GM12865 (cell line): ENCODE results near the gene ADNP2.
"Not testable (repeated sequence)": the region's sequence is repeated elsewhere in the genome, so short reads cannot be mapped to it uniquely, and the experiment has no call there.

Experiments used
- DNase-seq: peaks from one replicate; pipeline ENCODE4 v3.0.0; 2010; ENCODE audit warnings: low read depth
- H3K4me3 ChIP-seq: 2 replicates; pipeline ENCODE4 v1.5.1; 2011; ENCODE audit warnings: mild to moderate bottlenecking, low read depth, low read length, control low read depth
- CTCF ChIP-seq: IDR thresholded peaks from 2 replicates; pipeline ENCODE4 v1.5.1; 2011; ENCODE audit warnings: low read length, control low read depth, low read depth, inconsistent platforms; ENCODE audit not compliant: insufficient read depth; ENCODE audit errors: missing control alignments

ADNP2 gene

DNA sequence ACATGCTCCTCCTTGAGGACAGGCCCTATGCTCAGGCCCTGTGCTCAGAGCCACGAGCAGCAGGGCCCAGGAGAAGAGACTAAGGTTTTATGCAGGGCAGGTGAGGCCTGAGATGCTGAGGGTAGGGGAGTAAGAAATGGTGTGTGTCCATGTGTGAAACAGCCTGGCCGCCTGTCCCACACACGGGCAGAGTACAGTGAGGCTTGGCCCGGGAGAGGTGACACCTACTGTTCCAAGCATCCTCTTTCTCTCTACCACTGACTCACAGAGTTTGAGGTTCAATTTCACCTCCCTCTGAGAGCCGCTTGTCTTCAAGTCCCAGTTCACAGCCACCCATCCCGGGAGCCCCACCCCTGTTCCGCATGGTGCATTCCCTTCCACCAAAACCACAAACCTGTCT, 54.1 kb downstream of the ADNP2 start:
- no peak for TF ChIP-seq CTCF
- no peak for DNase-seq
- no peak overlapping the region for H3K4me3 ChIP-seq

- H3K4me3 ChIP-seq, DNase-seq: not testable (repeated sequence)
Observed at GRCh38 chr18:80164727-80165355, 55.8 kb downstream of the ADNP2 start.

GRCh38 chr18:80166240-80166639, 57.2 kb downstream of the ADNP2 start:
- DNase-seq, result no peak
- no peak overlapping the region for H3K4me3 ChIP-seq
- TF ChIP-seq CTCF, result no peak

GRCh38 chr18:80166725-80167124, 57.7 kb downstream of the ADNP2 start:
- DNase-seq, result no peak
- no peak overlapping the region for H3K4me3 ChIP-seq
- TF ChIP-seq CTCF, result no peak

GRCh38 chr18:80167331-80167730, 58.3 kb downstream of the ADNP2 start:
- TF ChIP-seq CTCF, result no peak
- DNase-seq, result no peak
- H3K4me3 ChIP-seq, result no peak overlapping the region

DNA sequence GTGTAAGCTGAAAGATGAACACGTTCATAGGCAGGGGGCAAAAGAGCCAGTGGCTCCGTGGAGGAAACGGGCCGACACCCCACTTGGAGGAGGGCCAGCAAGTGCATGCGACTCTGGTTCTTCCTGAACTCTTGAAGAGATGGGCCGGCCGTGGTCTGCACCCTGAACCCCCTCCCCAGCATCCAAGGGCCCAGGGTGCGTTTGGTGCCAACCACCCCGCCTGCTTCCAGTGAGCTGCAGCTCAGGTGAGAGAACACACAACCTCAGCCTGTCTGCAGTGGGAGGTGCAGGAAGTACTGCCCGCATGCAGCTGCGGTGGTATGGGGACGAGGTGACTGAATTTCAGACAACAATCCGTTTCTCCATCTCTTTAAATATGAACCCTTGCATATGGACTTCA, 58.9 kb downstream of the ADNP2 start:
- TF ChIP-seq CTCF, result no peak
- no peak overlapping the region for H3K4me3 ChIP-seq
- DNase-seq, result no peak

GRCh38 chr18:80168346-80168745, 59.3 kb downstream of the ADNP2 start:
- TF ChIP-seq CTCF, result no peak
- no peak for DNase-seq
- H3K4me3 ChIP-seq, result no peak overlapping the region
